Measurements from ENCODE around the gene CHCHD3. TPM values are rescaled to one million over a fixed set of nuclear protein-coding genes. Genes with fewer than 3 reads are reported as not detected.

The CHCHD3 gene
- total RNA-seq, 2 donors from 2014 or later = 36.1 to 43.0 TPM

DNA sequence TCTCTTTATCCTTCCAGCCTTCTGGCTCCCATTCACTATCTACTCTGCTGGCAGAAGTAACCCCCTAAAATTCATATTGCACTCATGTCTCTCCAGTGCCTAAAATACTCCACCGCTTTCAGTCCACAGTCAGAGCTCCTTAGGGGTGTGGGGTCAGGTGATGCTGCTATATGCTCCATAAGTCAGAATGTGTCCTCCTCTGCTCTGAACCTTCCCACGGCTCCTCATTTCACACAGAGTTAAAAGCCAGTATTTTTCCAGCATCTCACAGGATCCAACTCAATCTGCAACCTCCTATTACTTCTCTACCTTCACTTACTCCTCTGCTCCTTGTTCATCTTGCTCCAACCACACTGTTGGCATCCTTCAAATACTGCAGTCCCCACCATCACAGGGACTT, 31.1 kb upstream of the CHCHD3 start:
- TF ChIP-seq CTCF (IDR thresholded peaks at IDR 0.05) = no peak
- DNase-seq (ENCODE audit: low spot score) (no peak), ATAC-seq (ENCODE audit: insufficient number of reproducible peaks, low FRiP score, low read depth) (no peak)
- Histone ChIP-seq H3K27ac (no peak overlapping the region), H3K9me3 (no peaks in the 10 kb centered on the region), H3K4me1 (ENCODE audit: control insufficient read depth in 1 of 2, low read depth in 2 of 2) (no peaks in the 10 kb centered on the region), H3K36me3 (no peaks in the 10 kb centered on the region), H3K4me3 (no peak overlapping the region), H3K27me3 (replicated peaks; ENCODE audit: insufficient read depth) (no peaks in the 10 kb centered on the region)

DNA sequence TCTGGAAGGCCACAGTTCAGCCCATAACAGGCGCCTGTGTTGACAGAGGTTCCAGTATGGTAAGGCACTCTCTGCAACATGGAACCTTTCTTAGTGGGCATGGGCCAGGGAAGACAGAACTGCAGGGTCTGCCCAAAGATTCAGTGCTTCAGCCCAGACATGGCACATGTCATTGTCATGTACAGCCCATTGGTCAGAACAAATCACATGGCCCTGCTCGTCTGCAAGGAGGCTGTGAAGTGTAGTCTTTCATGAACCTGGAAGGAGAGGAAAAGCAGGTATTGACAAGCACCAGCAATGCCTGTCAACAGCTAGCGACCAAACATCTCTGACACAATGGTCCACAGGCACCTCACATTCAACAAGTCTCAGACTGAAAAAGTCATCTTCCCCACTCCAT, 30.4 kb upstream of the CHCHD3 start:
- ATAC-seq (ENCODE audit: insufficient number of reproducible peaks, low FRiP score, low read depth) (no peak), DNase-seq (ENCODE audit: low spot score) (no peak)
- no peaks in the 10 kb centered on the region for H3K4me1 ChIP-seq (ENCODE audit: control insufficient read depth in 1 of 2, low read depth in 2 of 2)
- no peak overlapping the region for H3K27ac ChIP-seq
- H3K27me3 ChIP-seq (replicated peaks; ENCODE audit: insufficient read depth) = no peaks in the 10 kb centered on the region
- H3K9me3 ChIP-seq = no peaks in the 10 kb centered on the region
- no peaks in the 10 kb centered on the region for H3K36me3 ChIP-seq
- no peak overlapping the region for H3K4me3 ChIP-seq
- TF ChIP-seq CTCF (IDR thresholded peaks at IDR 0.05) = no peak

- no peaks in the 10 kb centered on the region for H3K27me3 ChIP-seq (replicated peaks; ENCODE audit: insufficient read depth)
- no peaks in the 10 kb centered on the region for H3K36me3 ChIP-seq
- no peaks in the 10 kb centered on the region for H3K9me3 ChIP-seq
- ATAC-seq (ENCODE audit: insufficient number of reproducible peaks, low FRiP score, low read depth) (no peak), DNase-seq (ENCODE audit: low spot score) (no peak)
- no peak for TF ChIP-seq CTCF (IDR thresholded peaks at IDR 0.05)
- H3K4me3 ChIP-seq = no peak overlapping the region
- no peak overlapping the region for H3K27ac ChIP-seq
- no peaks in the 10 kb centered on the region for H3K4me1 ChIP-seq (ENCODE audit: control insufficient read depth in 1 of 2, low read depth in 2 of 2)
These were observed 28.4 kb upstream of the CHCHD3 start for GRCh38 chr7:133110312-133110711.

GRCh38 chr7:133109816-133110215, 27.9 kb upstream of the CHCHD3 start:
- no peak overlapping the region for H3K27ac ChIP-seq
- H3K4me1 ChIP-seq (ENCODE audit: control insufficient read depth in 1 of 2, low read depth in 2 of 2) = no peaks in the 10 kb centered on the region
- no peaks in the 10 kb centered on the region for H3K9me3 ChIP-seq
- DNase-seq (ENCODE audit: low spot score) = no peak
- no peaks in the 10 kb centered on the region for H3K27me3 ChIP-seq (replicated peaks; ENCODE audit: insufficient read depth)
- TF ChIP-seq CTCF (IDR thresholded peaks at IDR 0.05) = no peak
- no peak overlapping the region for H3K4me3 ChIP-seq
- H3K36me3 ChIP-seq = no peaks in the 10 kb centered on the region
- no peak for ATAC-seq (ENCODE audit: insufficient number of reproducible peaks, low FRiP score, low read depth)

DNA sequence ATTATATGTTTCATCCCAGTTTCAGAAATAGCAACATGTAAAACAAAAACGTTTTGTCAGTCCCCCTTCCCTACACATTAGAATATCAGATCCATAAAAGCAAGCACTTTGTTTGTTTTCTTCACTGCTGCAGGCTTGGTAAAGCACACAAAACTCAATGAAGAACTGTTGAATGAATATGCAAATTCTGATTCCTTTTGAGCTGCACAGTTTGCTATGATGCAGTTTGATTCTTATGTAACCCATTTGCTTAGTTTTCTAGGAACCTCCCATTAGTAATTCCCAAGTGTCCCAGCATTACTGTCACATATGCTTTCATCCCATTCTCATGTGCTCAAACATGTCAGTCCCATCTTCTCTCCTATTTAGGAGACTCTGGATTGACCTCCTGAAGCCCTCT, 26.1 kb upstream of the CHCHD3 start:
- Histone ChIP-seq H3K36me3 (no peaks in the 10 kb centered on the region), H3K27me3 (replicated peaks; ENCODE audit: insufficient read depth) (no peaks in the 10 kb centered on the region), H3K9me3 (no peaks in the 10 kb centered on the region), H3K27ac (no peak overlapping the region), H3K4me1 (ENCODE audit: control insufficient read depth in 1 of 2, low read depth in 2 of 2) (no peaks in the 10 kb centered on the region), H3K4me3 (no peak overlapping the region)
- TF ChIP-seq CTCF (IDR thresholded peaks at IDR 0.05) = no peak
- DNase-seq (ENCODE audit: low spot score) (no peak), ATAC-seq (ENCODE audit: insufficient number of reproducible peaks, low FRiP score, low read depth) (no peak)

All from thoracic aorta (tissue), 2 donors.